T47D (cell line): ENCODE measurements around the gene CNTN5.

Experiments
- DNase-seq, 2 experiments: peaks; one replicate each; pipeline versions ENCODE4 v3.0.0 to v3.0.0-alpha.2; 2011 to 2012; ENCODE audit warnings: low read depth in 1 of 2, low spot score in 1 of 2
- JUND ChIP-seq: IDR thresholded peaks from 2 replicates; pipeline ENCODE4 v1.6.1; 2012; ENCODE audit warnings: low read depth
- in situ Hi-C: cut with HindIII; loops from 2 replicates; pipeline ENCODE4 v1.10.0; 2016; ENCODE audit warnings: low sequenced_read_pairs, low pct_unique_long_range_greater_than_20kb

The CNTN5 gene

GRCh38 chr11:99020352-99021225 lies at the start of gene CNTN5:
CNTN5 (plus strand) TSS chr11:99020949.
- TF ChIP-seq JUND, result no peak
- DNase-seq, result peak in 1 of 2 experiments; percentile 75
- in situ Hi-C loops, result no loop called here

DNA sequence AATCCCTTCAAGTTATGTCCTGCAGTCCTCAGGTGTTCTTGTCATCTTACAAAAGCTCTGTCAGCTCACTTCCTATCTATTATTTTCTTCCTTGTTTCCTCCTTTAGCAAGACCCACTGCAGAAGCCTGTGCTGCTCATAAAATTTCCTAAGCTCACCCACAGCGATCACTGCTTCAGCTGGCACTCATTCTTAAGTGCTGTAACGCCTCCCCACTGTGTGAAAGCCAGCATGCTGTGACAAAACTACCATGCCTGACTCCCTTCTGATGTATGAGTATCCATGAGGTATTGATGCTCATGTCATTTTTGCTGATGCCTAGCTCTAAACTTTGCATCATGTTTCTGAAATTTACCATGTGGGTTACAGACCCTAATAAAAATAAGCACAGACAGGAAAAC lies 41.5 kb upstream of the CNTN5 start:
- no peak for TF ChIP-seq JUND
- DNase-seq, result no peak
- in situ Hi-C loops, result no loop called here

DNA sequence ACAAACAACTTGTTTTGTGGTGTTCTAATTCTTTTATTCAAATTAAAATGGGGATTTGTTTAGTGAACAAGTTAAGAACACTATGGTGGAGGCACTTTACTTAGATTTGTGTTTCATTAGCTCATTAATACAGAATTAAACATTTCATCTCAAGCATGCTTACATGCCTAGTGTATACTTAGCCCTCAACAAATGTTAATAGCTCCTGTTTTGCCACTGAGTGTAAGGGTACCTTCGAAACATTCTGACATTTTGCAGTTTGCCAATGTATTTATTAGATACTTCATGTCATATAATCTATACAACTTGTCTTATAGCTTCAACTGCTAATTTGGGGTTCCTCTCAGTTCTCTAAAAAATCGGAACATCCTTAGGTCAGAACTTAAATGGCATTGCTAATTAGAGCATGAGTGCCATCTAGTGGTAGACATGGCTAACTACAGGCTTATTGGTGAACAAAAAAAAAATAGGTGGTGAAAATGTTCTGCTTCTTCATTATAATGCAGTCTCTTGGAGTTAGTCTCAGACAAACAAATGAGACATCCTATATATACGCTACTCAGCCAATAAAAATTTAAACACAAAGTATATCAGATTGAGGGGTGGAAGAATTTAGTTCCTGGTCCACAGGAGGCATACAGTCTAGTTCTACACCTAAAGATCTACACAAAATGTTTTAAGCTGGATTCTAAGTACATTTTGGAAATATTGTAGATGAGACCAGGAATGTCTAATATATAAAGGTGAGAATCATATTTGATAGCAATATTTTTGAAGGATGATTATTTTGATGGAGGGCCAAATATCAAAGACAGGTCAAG lies 4.9 kb upstream of the CNTN5 start:
- peak; percentile 25 to 73 for DNase-seq
- in situ Hi-C loops, result no loop called here
- TF ChIP-seq JUND, result no peak

DNA sequence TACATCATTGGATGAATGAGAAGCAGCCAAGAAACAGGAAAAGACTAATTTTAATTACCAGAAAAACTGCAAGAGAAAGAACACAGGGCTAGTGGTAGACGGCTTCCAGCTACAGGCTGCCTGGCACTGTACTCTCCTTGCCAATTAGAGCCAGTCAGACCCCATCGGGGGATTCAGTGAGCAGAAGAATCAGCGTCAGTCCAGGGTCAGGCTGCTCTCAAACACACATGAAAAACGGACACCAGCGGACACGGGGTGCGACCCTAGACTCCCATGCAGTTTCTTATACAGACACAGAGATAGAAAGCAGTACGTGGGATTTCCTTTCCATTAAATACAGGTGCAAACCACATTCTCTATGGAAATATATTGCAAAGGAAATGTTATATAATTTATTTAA lies 1.1 kb upstream of the CNTN5 start:
- in situ Hi-C loops, result no loop called here
- DNase-seq, result no peak
- TF ChIP-seq JUND, result no peak

GRCh38 chr11:99037057-99037456 lies 16.3 kb downstream of the CNTN5 start:
- DNase-seq, result no peak
- in situ Hi-C loops, result no loop called here
- no peak for TF ChIP-seq JUND

DNA sequence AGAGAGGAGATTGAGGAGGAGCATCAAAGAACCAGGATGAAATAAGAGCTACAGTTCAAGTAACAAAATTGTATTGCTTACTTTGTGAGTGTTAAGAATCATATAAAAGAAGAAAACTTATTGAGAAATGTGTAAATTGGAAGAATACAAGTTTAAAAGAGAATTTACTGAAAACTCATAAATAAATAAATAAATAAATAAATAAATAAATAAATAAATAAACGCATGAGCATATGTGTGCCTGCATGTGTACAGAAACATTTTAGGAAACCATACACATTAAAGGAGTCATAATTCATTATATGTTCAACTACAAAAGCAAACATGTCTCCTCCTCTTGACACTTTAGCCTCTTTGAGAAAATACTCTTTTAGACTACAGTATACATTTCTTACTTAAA lies 42.6 kb downstream of the CNTN5 start:
- in situ Hi-C loops, result no loop called here
- no peak for DNase-seq
- no peak for TF ChIP-seq JUND

DNA sequence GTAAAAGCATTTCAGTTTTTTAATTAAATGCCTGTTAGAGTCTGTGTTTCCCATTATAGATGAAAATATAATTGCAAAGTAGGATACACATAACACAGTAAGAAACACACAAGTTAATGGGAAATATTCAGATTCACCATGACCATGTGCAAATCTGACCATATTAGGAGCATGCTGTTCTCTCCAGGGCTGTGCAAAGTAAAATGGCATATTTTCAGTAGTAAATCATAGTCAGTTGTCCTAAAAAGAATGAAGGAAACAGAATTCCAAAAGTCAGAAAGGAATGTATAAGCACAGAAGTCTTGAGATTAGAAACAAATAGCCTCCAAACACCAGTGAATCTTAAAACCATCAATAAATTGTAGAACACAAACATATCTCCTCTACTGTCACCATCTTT lies 44.4 kb downstream of the CNTN5 start:
- no peak for TF ChIP-seq JUND
- in situ Hi-C loops, result no loop called here
- DNase-seq, result no peak

- in situ Hi-C loops, result no loop called here
- TF ChIP-seq JUND, result no peak
- DNase-seq, result no peak
These were observed 46.0 kb downstream of the CNTN5 start for GRCh38 chr11:99066618-99067317.

DNA sequence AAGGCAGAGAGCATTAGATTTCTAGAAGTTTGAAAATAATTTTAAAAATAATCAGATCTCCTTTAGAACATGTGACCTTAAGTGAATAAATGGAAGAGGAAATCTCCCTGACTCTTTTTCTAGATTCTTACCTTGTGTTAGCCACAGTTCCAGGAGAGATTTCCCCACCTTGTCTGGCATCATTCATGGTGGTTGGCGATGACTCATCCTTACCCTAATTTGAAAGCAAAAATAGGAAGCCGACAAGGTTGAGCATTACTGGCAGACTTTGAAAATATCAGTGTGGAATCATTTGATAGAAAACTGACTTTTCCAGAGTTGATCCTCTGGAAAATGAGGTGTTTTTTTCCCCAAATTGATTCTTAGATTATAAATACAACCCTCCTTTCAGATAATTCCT lies 48.1 kb downstream of the CNTN5 start:
- in situ Hi-C loops, result no loop called here
- DNase-seq, result no peak
- TF ChIP-seq JUND, result no peak

GRCh38 chr11:99069856-99070444 lies 49.2 kb downstream of the CNTN5 start:
- DNase-seq, result peak in 1 of 2 experiments; percentile 52
- in situ Hi-C loops, result no loop called here
- no peak for TF ChIP-seq JUND

- no peak for TF ChIP-seq JUND
- in situ Hi-C loops, result no loop called here
- DNase-seq, result no peak
These were observed 58.8 kb downstream of the CNTN5 start for GRCh38 chr11:99079576-99079975.

- in situ Hi-C loops, result no loop called here
- no peak for DNase-seq
- TF ChIP-seq JUND, result no peak
These were observed 59.4 kb downstream of the CNTN5 start for GRCh38 chr11:99080154-99080553.
